NCI-H187 (cell line): Measurements from ENCODE around the gene OR1N1.
"Not testable (repeated sequence)": the region's sequence is repeated elsewhere in the genome, so short reads cannot be mapped to it uniquely, and the experiment has no call there.

Experiments used
- DNase-seq, 2 experiments: peaks; one replicate each; lab custom pipeline; 2025; lab: John Stamatoyannopoulos, UW

The OR1N1 gene

GRCh38 chr9:122527193-122527592 lies at the start of gene OR1N1:
Gene OR1N1, minus strand, starts transcription at chr9:122527293. Its CDS starts 0 bp downstream, at chr9:122527293.
- no peak for DNase-seq

GRCh38 chr9:122572456-122572855 lies 45.4 kb upstream of the OR1N1 start:
- DNase-seq: no peak

- no peak for DNase-seq
These were observed 40.8 kb upstream of the OR1N1 start for GRCh38 chr9:122567901-122568300.

- no peak for DNase-seq
These were observed 35.2 kb upstream of the OR1N1 start for GRCh38 chr9:122562134-122562760.

- no peak for DNase-seq
These were observed 34.4 kb upstream of the OR1N1 start for GRCh38 chr9:122561446-122561845.

- DNase-seq: no peak
These were observed 25.7 kb upstream of the OR1N1 start, which contains the start of gene OR1N2 for GRCh38 chr9:122552812-122553211. Gene OR1N2, plus strand, starts transcription at chr9:122553112. Its CDS starts 100 bp downstream, at chr9:122553212.

- no peak for DNase-seq
These were observed 24.3 kb upstream of the OR1N1 start for GRCh38 chr9:122551371-122551770.

GRCh38 chr9:122546196-122546595 lies 19.1 kb upstream of the OR1N1 start:
- no peak for DNase-seq

GRCh38 chr9:122538757-122539156 lies 11.7 kb upstream of the OR1N1 start:
- no peak for DNase-seq

GRCh38 chr9:122537066-122537465 lies 10.0 kb upstream of the OR1N1 start:
- not testable (repeated sequence) for DNase-seq

- DNase-seq: no peak
These were observed 9.0 kb upstream of the OR1N1 start for GRCh38 chr9:122536134-122536533.

- DNase-seq: not testable (repeated sequence)
These were observed 4.1 kb upstream of the OR1N1 start for GRCh38 chr9:122531157-122531556.

GRCh38 chr9:122526602-122527001 lies 491 bp downstream of the OR1N1 start:
- no peak for DNase-seq

GRCh38 chr9:122519376-122519775 lies 7.7 kb downstream of the OR1N1 start:
- DNase-seq: no peak

GRCh38 chr9:122518841-122519240 lies 8.3 kb downstream of the OR1N1 start, which contains the start of gene OR1J4:
Gene OR1J4, plus strand, starts transcription at chr9:122519141. Its CDS starts 0 bp downstream, at chr9:122519141.
- DNase-seq: no peak

GRCh38 chr9:122518226-122518625 lies 8.9 kb downstream of the OR1N1 start:
- DNase-seq: no peak

GRCh38 chr9:122510502-122510901 lies 16.6 kb downstream of the OR1N1 start, which contains the start of gene OR1J2:
Gene OR1J2, plus strand, starts transcription at chr9:122510802. Its CDS starts 0 bp downstream, at chr9:122510802.
- DNase-seq: no peak

GRCh38 chr9:122506964-122507363 lies 20.1 kb downstream of the OR1N1 start:
- DNase-seq: no peak

GRCh38 chr9:122498883-122499288 lies 28.2 kb downstream of the OR1N1 start:
- no peak for DNase-seq

GRCh38 chr9:122479062-122479461 lies 48.0 kb downstream of the OR1N1 start:
- no peak for DNase-seq

- DNase-seq: no peak
These were observed 49.3 kb downstream of the OR1N1 start, which contains the start of gene OR1J1 for GRCh38 chr9:122477826-122478225. Gene OR1J1, minus strand, starts transcription at chr9:122477926. Its CDS starts 0 bp downstream, at chr9:122477926.

- DNase-seq: no peak
These were observed 49.7 kb downstream of the OR1N1 start for GRCh38 chr9:122477346-122477745.
